Hepatocyte (in vitro differentiated cells): ENCODE results near the gene LYPD4. TPM values are rescaled to one million over a fixed set of nuclear protein-coding genes. Genes with fewer than 3 reads are reported as not detected.

Source experiments
- DNase-seq: peaks from one replicate; pipeline ENCODE4 v3.0.0-alpha.2; 2016; ENCODE audit warnings: low spot score
- H2AFZ ChIP-seq: fragments of 200-600 bp; sonication (generic); 2 replicates; pipeline ENCODE4 v1.6.0; 2016; ENCODE audit warnings: antibody characterized with exemption, mild to moderate bottlenecking
- H3K27ac ChIP-seq: fragments of 200-600 bp; sonication (generic); 2 replicates; pipeline ENCODE4 v1.5.1; 2016; ENCODE audit warnings: mild to moderate bottlenecking
- H3K27me3 ChIP-seq: fragments of 200-600 bp; sonication (generic); 2 replicates; pipeline ENCODE4 v1.6.1; 2016
- H3K36me3 ChIP-seq: fragments of 200-600 bp; sonication (generic); replicated peaks from 2 replicates; pipeline ENCODE4 v1.5.1; 2016; ENCODE audit warnings: low read depth; ENCODE audit not compliant: insufficient read depth
- H3K4me1 ChIP-seq: fragments of 200-600 bp; sonication (generic); 2 replicates; pipeline ENCODE4 v1.5.1; 2016; ENCODE audit warnings: mild to moderate bottlenecking, moderate library complexity; ENCODE audit not compliant: insufficient read depth
- H3K4me2 ChIP-seq: fragments of 200-600 bp; sonication (generic); 2 replicates; pipeline ENCODE4 v1.6.0; 2016
- H3K4me3 ChIP-seq: fragments of 200-600 bp; sonication (generic); 2 replicates; pipeline ENCODE4 v1.5.1; 2016; ENCODE audit warnings: mild to moderate bottlenecking
- H3K79me2 ChIP-seq: fragments of 200-600 bp; sonication (generic); 2 replicates; pipeline ENCODE4 v1.6.0; 2017; ENCODE audit warnings: mild to moderate bottlenecking
- H3K9me2 ChIP-seq: fragments of 200-600 bp; sonication (generic); replicated peaks from 2 replicates; pipeline ENCODE4 v1.6.0; 2017; ENCODE audit warnings: mild to moderate bottlenecking; ENCODE audit not compliant: insufficient read depth
- H3K9me3 ChIP-seq: fragments of 200-600 bp; sonication (generic); 2 replicates; pipeline ENCODE4 v1.5.1; 2016; ENCODE audit warnings: low read depth, mild to moderate bottlenecking
- H4K20me1 ChIP-seq: fragments of 200-600 bp; sonication (generic); 2 replicates; pipeline ENCODE4 v1.6.0; 2016; ENCODE audit warnings: mild to moderate bottlenecking; ENCODE audit not compliant: insufficient read depth, poor library complexity, severe bottlenecking
- EZH2 ChIP-seq: fragments of 200-600 bp; sonication (generic); IDR thresholded peaks from 2 replicates; pipeline ENCODE4 v1.6.1; 2016; ENCODE audit warnings: antibody characterized with exemption, mild to moderate bottlenecking, borderline replicate concordance
- EZH2phosphoT487 ChIP-seq: fragments of 200-600 bp; sonication (generic); IDR thresholded peaks from one replicate; pipeline ENCODE4 v1.6.1; 2018; ENCODE audit warnings: antibody characterized with exemption, mild to moderate bottlenecking, low read depth, moderate library complexity; ENCODE audit not compliant: unreplicated experiment, severe bottlenecking
- WGBS: methylation state at CpG from one replicate; pipeline ENCODE4 v1.1.6; 2016; ENCODE audit warnings: low lambda C conversion rate; ENCODE audit errors: missing lambda C conversion rate; 5-methylcytosine and 5-hydroxymethylcytosine counted together
- polyA plus RNA-seq: library from polyadenylated mRNA; unstranded; fragments of >200 nt; fragmentation: Nextera tagmentation; extraction: Ambion mirVana; gene quantifications from 2 replicates; pipeline ENCODE4 v1.2.1, GENCODE V29; 2016
- total RNA-seq: library from RNA; depleted of rRNA; stranded (reverse); fragments of >200 nt; gene quantifications from 2 replicates; pipeline ENCODE4 v1.2.3, GENCODE V29; 2014
- TF ChIP-seq, protein P1 (sequence below): fragments of 200-600 bp; sonication (generic); IDR thresholded peaks from 2 replicates; pipeline ENCODE4 v1.5.1; 2016; ENCODE audit warnings: antibody characterized with exemption, mild to moderate bottlenecking; ENCODE audit not compliant: poor library complexity

The LYPD4 gene
- total and polyA plus RNA-seq, 2 experiments from 2014 or later, result not detected

GRCh38 chr19:41868989-41869300 is 24.5 kb upstream of the LYPD4 start:
- Histone ChIP-seq H3K4me1 (no peaks in the 10 kb centered on the region), H3K9me2 (no peaks in the 10 kb centered on the region), H3K4me2 (no peak overlapping the region), H3K79me2 (peaks cover 40% of the 10 kb centered on the region), H4K20me1 (peaks cover 70% of the 10 kb centered on the region), H3K36me3 (no peaks in the 10 kb centered on the region), H3K27me3 (no peaks in the 10 kb centered on the region), H2AFZ (no peak overlapping the region), H3K4me3 (no peak overlapping the region), H3K27ac (no peak overlapping the region), H3K9me3 (no peaks in the 10 kb centered on the region)
- TF ChIP-seq, protein P1, sequence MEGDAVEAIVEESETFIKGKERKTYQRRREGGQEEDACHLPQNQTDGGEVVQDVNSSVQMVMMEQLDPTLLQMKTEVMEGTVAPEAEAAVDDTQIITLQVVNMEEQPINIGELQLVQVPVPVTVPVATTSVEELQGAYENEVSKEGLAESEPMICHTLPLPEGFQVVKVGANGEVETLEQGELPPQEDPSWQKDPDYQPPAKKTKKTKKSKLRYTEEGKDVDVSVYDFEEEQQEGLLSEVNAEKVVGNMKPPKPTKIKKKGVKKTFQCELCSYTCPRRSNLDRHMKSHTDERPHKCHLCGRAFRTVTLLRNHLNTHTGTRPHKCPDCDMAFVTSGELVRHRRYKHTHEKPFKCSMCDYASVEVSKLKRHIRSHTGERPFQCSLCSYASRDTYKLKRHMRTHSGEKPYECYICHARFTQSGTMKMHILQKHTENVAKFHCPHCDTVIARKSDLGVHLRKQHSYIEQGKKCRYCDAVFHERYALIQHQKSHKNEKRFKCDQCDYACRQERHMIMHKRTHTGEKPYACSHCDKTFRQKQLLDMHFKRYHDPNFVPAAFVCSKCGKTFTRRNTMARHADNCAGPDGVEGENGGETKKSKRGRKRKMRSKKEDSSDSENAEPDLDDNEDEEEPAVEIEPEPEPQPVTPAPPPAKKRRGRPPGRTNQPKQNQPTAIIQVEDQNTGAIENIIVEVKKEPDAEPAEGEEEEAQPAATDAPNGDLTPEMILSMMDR, result no peak
- no peak for TF ChIP-seq EZH2phosphoT487
- no peak for TF ChIP-seq EZH2
- WGBS, result 89% methylated on average over 12 of the region's 12 CpGs
- no peak for DNase-seq

DNA sequence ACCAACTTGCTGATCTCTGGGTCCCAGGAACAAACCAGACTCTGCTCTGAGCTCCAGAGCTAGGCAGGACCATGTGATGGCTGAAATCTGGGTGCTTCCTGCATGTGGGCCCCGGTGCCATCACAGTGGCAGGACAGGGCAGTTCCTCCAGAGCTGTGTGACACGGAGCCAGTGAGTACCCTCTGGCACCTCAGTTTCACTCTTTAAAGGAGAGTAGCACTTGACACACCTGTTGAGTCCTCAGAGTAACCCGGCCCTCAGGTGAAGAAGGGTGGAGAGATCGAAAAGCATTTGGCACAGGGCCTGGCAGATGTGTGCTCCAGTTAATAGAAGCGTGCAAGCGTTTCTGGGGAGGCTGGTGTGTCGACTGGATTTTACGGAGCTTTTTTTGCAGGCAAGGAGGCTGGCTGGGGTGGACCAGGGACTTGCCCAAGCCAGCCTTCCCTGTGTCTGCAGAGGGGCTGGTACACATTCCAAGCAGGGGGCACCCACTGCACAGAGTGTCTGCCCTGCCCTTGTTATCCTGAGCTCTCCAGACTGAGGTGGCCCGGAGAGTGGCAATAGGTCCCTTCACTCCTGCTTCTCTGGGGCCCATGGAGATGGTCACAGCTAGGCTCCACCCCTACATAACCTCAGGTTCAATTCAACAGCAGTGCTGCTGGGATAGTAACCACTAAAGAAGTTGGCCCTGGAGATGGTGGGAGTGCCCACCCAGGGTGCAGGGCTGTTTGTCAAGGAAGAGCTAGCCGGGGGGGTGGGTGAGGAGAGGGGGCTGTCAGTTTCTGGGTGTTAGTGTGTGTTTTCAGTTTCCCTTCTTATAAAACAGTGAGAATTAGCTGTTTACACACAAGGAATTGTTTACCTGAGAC is 23.9 kb upstream of the LYPD4 start:
- peaks cover 43% of the 10 kb centered on the region for H3K79me2 ChIP-seq
- H3K27me3 ChIP-seq, result no peaks in the 10 kb centered on the region
- H3K9me2 ChIP-seq, result no peaks in the 10 kb centered on the region
- TF ChIP-seq EZH2phosphoT487, result no peak
- H2AFZ ChIP-seq, result no peak overlapping the region
- H3K4me1 ChIP-seq, result no peaks in the 10 kb centered on the region
- WGBS, result 86% methylated on average over 10 of the region's 10 CpGs
- no peaks in the 10 kb centered on the region for H3K36me3 ChIP-seq
- no peak overlapping the region for H3K4me3 ChIP-seq
- H4K20me1 ChIP-seq, result peaks cover 76% of the 10 kb centered on the region
- no peak overlapping the region for H3K27ac ChIP-seq
- no peaks in the 10 kb centered on the region for H3K9me3 ChIP-seq
- DNase-seq, result no peak
- no peak overlapping the region for H3K4me2 ChIP-seq

DNA sequence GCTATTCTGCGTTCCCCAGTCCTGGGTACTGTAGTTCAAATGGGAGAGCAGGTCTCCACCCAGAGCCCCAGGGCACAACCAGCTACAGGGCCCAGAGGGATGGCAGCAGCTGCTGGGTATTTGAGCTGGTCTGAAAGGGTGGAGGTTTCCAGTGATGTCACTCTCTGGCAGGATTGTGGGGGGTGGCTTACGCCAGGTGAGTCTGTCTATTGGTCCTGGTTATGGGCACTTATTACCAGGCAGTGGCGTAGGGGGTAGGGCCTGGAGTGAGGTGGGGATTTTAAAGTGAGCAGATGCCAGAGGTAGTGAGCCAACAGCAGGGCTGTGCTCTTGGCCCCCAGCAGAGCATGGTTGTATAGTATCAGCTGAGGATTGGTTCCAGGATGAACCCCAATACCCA is 21.8 kb upstream of the LYPD4 start:
- H3K27me3 ChIP-seq, result no peaks in the 10 kb centered on the region
- H4K20me1 ChIP-seq, result peaks cover 93% of the 10 kb centered on the region
- H3K9me3 ChIP-seq, result no peaks in the 10 kb centered on the region
- 93% methylated on average over 3 of the region's 3 CpGs for WGBS
- TF ChIP-seq EZH2, result no peak
- TF ChIP-seq EZH2phosphoT487, result no peak
- TF ChIP-seq, protein P1, result no peak
- H3K4me3 ChIP-seq, result no peak overlapping the region
- no peak for DNase-seq
- H2AFZ ChIP-seq, result no peak overlapping the region
- H3K79me2 ChIP-seq, result peaks cover 64% of the 10 kb centered on the region
- no peaks in the 10 kb centered on the region for H3K9me2 ChIP-seq
- H3K36me3 ChIP-seq, result no peaks in the 10 kb centered on the region
- H3K4me2 ChIP-seq, result no peak overlapping the region
- peaks cover 11% of the 10 kb centered on the region for H3K4me1 ChIP-seq
- H3K27ac ChIP-seq, result no peak overlapping the region

DNA sequence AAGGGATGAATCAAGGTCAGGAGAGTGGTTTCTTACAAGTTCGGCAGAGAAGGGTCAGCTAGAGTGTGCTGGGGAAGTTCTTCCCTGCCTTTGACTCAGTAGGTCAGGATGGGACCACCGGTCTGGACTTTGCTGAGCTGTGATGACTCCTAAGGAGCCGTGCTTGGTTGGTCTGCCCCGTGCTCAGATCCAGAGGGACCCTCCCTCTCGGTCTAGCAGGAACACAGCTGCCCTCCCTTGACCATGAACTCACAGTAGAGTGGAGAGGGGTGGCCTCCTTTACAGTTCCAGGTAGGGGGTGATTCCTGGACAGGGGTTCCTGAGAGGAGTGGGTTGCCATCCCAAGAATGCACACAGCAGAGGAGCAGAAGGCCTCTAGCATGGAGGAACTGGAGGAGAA is 19.9 kb upstream of the LYPD4 start:
- peaks cover 14% of the 10 kb centered on the region for H3K4me1 ChIP-seq
- WGBS, result 91% methylated on average over 5 of the region's 5 CpGs

More for the DNA sequence above, 19.9 kb upstream of the LYPD4 start:
- no peak overlapping the region for H2AFZ ChIP-seq
- TF ChIP-seq, protein P1, result no peak
- TF ChIP-seq EZH2 (no peak), EZH2phosphoT487 (no peak)
- no peaks in the 10 kb centered on the region for H3K36me3 ChIP-seq
- H3K4me3 ChIP-seq, result no peak overlapping the region
- no peaks in the 10 kb centered on the region for H3K9me3 ChIP-seq
- no peak overlapping the region for H3K27ac ChIP-seq
- no peaks in the 10 kb centered on the region for H3K9me2 ChIP-seq
- no peak overlapping the region for H3K4me2 ChIP-seq
- no peaks in the 10 kb centered on the region for H3K27me3 ChIP-seq
- peaks cover 79% of the 10 kb centered on the region for H4K20me1 ChIP-seq
- no peak for DNase-seq
- peaks cover 75% of the 10 kb centered on the region for H3K79me2 ChIP-seq
